Mononuclear cell (primary cell): ENCODE measurements around the gene DIDO1. TPM values are rescaled to one million over a fixed set of nuclear protein-coding genes. Genes with fewer than 3 reads are reported as not detected.

Experiments used
- total RNA-seq: library from RNA; depleted of rRNA; stranded (reverse); fragments of >200 nt; gene quantifications from one replicate; pipeline ENCODE4 v1.2.3, GENCODE V29; 2012

The DIDO1 gene
- total RNA-seq, 1 donor = 55.1 TPM

Other genes with a start within 250 kb of the DIDO1 start
- 0.73 TPM for gene NTSR1, start 217.7 kb downstream of the DIDO1 start, total RNA-seq
- gene MRGBP, start 130.0 kb downstream of the DIDO1 start, total RNA-seq = 10.3 TPM
- gene OGFR, start 121.7 kb downstream of the DIDO1 start, total RNA-seq = 51.5 TPM
- gene COL9A3, start 109.5 kb downstream of the DIDO1 start, total RNA-seq = not detected
- gene TCFL5, start 64.7 kb downstream of the DIDO1 start, total RNA-seq = 3.8 TPM
- gene GID8, start 11.6 kb upstream of the DIDO1 start, total RNA-seq = 31.9 TPM
- gene SLC17A9, start 26.2 kb upstream of the DIDO1 start, total RNA-seq = 2.0 TPM
- not detected for gene BHLHE23, start 80.5 kb upstream of the DIDO1 start, total RNA-seq